NOMO-1 treated with DMSO at 0.1 percent for 48 hours (cell line): ENCODE results near the gene ZNF625.

Experiments
- DNase-seq: peaks from one replicate; lab custom pipeline; 2025; ENCODE audit not compliant: unreplicated experiment; lab: John Stamatoyannopoulos, UW

ZNF625 gene

DNA sequence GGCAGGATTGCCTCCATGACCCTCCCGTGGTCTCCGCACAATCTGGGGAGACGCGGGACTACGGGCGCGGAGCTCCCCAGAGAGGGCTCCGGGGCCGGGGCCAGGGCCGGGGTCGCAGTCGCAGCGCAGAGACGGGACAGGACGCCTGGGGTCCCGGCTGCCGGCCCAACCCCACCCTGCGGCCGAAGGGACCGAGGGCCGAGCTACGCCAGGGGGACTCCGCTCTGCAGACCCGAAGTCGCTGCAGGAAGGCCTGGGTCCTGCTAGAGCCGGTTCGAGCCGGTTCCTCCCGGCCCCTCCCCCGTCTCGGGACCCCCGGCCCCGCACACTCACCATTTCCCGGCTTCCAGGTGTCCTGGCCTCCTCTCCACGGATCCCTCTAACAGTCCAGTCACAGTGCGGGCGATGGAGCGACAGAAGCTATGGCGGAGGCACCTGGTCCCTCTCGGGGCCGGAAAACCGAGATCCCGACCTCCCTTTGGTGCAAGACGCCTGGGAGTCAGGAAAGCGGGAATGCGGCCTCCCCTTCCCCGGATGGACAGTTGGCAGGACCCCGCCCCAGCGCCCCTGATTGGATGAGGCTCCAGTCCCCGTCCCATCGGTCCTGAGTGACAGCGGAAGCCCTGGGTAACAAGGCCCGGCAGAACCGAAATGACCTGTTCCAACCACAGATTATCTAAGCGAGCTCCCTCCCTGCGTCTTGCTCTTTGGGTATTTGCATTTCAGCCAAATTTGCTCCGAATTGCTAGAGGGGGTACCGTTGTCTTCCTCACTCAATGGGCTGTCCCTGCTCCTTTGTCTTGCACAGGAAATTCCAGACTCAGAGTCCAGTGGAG lies at the start of gene ZNF625:
Gene ZNF625, minus strand, starts transcription at position 512 of the 836 bp plus-strand sequence. Its CDS starts 176 bp downstream, at position 336.
- no peak for DNase-seq

DNA sequence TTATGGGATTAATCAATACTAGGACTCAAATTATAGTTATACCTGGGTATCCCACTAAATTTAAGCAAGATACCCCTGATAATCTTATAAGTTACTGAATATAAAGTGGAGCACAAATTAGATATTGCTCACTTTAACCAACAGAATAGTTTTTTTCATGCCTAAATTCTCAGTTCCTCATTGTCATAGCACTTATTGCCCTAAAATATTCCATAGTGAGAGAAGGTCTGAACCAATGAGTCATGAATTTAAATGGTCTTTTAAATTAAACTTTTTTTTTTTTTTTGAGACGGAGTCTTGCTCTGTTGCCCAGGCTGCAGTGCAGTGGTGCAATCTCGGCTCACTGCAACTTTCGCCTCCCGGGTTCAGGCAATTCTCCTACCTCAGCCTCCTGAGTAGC lies 48.8 kb upstream of the ZNF625 start:
- no peak for DNase-seq

DNA sequence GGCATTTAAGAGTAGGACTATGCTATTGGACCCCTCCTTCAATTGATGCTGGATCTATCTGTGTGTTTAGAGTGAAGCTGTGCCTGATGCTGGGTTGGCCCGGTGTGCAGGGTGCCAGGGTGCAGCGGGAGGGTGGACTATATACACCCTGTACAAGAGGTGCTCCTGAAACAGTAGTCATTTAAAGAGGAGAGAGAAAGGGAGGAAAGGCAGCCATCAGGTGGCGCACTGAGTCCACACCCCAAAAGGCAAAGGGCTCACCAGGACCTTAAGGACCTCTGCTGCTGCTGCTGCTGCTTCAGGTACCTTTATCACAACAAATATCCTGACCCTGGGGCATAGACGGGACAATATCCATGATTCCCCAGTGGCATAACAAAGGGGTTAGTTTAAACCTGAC lies 45.7 kb upstream of the ZNF625 start:
- DNase-seq = no peak

DNA sequence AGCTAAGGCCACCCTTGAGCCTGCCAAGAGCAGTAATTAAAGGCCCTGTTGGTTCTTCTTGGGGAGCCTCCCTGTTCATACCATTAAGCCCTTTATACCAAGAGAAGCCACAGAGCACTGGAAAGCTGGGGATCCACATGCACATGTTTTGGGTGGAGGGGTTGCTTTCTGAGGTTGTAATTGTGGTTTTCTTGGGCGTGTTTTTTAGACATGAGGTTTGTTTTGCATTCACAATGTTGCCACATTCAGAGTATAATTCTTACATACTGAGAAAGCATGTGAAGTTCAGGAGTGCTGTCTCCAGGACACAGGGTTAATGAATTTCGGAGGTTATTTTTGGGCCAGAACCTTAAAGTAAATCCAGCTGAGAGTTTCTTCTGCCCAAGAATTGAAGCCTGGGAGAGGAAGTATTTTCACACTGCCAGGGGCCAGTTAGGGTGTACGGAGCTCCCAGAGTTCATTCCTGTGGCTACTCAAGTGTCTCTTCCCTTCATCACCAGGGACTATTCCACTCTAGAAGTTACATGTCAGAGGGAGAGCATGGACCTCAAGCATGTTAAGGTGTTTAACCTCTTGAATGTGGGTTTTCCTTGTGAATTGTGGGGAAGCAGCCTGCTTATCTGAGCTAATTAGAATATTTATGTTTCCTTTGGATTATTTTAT lies 43.4 kb upstream of the ZNF625 start:
- DNase-seq = no peak

DNA sequence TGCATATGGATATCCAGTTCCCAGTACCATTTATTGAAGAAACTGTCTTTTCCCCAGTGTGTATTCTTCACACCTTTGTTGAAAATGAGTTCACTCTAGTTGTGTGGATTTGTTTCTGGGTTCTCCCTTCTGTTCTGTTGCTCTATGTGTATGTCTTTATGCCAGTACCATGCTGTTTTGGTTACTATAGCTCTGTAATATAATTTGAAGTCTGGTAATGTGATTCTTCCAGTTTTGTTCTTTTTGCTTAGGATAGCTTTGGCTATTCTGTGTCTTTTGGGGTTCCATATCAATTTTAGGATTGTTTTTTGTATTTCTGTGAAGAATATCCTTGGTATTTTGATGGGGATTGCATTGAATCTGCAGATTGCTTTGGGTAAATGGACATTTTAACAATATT lies 41.6 kb upstream of the ZNF625 start:
- DNase-seq = no peak

DNA sequence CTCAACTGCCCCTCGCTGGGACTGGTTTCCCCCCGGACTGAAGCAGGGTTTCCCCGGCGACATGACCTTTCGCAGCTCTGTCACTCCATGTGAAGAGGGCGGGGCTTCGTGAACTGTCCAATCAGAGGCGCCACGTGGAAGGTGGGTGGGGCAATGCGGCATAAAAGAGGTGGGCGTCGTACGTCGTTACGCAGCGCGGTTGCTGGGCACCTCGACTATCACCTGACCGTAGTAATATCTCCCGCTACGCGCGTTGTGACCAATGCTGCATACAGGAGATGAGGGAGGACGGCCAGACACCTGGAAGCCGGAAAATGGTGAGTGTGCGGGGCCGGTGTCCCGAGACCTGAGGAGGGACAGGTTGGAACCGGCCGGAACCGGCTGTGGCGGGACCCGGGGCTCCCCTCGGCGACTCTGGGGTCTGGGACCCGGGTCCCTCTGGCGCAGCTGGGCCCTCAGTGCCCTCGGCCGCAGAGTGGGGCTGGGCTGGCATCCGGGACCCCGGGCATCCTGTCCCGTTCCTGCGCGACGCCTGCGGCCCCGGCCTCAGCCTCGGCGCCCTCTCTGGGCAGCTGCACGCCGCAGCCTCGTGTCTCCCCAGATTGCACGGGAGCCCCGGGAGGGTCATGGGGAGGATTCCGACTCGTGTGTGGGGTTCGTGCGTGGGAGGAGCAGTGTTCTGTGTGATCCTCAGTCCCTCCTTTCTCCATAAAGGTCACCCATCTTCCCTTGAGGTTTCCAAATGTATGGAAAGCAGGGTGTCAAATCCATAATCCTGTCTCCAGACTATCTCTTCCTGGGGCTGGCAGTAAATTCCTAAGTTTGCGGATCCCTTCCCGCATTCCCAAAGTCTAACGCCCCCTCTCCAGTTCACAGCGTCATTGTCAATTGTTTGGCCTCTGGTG lies 38.5 kb upstream of the ZNF625 start:
- no peak for DNase-seq

DNA sequence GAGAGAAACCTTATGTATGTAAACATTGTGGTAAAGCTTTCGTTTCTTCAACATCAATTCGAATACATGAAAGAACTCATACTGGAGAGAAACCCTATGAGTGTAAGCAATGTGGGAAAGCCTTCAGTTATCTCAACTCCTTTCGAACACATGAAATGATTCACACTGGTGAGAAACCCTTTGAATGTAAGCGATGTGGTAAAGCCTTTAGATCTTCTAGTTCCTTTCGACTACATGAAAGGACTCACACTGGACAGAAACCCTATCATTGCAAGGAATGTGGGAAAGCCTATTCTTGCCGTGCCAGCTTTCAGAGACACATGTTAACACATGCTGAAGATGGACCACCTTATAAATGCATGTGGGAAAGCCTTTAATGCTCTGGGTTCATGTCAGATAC lies 31.1 kb upstream of the ZNF625 start:
- no peak for DNase-seq

DNA sequence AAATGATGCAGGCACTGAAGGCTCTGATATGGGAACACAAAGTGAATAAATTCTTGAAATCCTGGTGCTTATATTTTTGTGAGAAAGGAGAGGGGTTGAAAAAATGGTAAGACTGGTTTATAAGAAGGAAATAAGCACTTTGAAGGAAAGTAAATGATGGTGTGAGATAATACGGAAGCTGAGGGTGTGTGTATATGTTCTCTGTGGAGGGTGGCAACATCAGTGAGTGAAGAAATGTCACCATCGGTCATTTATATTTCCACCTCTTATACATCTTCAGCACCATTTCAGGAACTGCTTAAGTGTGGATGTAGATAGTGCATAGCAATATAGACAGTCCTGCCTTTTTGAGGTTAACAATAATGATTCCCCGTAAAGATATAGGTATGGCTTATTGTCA lies 23.8 kb upstream of the ZNF625 start:
- no peak for DNase-seq

DNA sequence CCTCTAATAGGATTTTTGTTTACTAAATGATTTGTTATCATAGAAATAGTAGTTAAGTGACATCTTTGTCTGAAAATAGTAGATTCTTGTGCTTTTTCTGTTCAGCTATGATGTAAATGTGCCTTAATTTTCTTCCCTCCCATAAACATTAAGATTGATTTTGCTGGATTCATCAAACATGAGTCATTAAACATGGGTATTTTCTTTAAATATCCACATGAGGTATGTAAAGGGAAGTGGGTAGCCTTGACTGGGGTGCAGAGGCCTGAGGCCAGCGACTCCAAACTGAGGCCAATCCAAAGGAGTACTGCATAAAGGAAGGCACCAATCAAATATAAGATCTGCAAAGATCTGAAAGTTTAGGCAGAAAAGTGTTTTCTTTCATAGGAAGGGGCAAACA lies 10.1 kb upstream of the ZNF625 start:
- DNase-seq = no peak

DNA sequence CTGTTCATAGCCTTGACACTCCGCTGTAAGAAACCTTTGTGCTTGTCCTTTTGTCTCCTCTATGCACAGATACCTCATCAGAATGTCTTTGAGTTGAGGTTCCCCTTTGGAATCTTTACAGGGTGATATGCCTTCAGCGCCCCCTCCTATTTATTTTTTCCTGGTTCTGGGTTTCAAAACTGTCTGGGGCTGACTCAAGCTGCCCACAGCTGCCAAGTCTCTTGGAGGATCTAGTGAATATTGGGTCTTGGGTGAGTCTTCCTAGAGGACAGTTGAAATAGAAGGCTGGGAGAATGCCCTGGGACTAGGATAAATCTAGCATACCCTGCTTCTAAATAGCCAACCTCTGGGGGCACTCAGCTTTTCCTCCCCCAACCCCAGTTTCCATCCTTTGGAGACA lies 7.3 kb upstream of the ZNF625 start:
- DNase-seq = no peak

DNA sequence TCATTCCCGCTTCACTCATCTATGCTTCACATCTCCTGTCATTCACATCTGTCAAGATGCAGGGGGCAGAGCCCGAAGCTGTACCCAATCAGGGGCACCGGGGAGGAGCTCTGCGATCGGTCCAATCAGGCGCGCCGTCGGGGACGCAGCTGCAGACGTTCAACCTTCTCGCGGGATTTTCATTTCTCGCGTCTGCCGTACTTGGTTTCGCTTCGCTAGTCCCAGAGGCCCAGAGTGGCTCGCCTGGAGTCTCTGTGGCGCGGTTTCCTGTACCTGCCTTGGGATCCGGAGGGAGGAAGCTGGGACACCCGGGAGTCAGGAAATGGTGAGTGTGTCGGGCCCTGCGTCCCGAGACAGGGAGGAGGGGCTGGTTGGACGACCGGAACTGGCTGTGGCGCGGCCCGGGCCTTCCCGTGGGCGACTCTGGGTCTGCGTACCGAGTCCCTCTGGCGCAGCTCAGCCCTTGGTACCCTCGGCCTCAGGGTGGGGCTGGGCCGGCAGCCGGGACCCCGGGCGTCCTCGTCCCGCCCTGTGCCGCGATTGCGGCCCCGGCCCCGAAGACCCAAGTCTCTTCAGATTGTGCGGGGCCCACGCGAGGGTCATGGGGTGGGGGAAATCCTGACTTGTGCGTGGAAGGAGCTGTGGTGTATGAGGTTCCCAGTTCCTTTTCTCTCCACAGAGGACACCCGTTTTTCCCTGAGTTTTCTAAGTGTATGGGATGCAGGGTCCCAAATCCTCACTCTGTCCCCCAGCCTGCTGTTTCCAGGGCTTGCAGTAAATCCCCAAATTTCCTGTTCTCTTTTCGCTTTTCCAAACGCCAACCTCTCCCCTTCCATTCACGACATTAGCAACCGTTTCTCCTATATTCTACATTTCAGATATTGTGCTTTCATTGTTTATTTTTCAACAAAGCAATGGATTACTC lies 6.6 kb upstream of the ZNF625 start, which contains the start of gene ZNF136:
Gene ZNF136, plus strand, starts transcription at position 215 of the 925 bp plus-strand sequence. Its CDS starts 108 bp downstream, at position 323.
- peak; percentile 92 for DNase-seq

DNA sequence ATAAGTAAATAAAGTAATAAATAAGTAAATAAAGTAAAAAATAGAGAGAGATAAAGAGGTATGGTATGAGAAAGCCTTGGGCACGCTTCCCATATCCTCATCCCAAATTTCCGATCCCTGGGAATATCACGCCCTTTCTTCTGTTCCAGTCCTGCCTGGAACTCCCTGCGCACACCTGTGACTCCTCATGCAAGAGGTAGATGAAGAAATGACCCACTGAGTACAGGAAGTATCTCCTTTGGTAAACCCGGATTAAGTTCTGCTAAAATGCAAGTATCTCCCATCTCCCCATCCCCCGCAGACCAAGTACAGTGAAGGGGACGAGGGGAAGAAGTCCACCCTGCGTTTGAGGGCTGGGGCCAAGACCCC lies 6.0 kb upstream of the ZNF625 start:
- DNase-seq = no peak

DNA sequence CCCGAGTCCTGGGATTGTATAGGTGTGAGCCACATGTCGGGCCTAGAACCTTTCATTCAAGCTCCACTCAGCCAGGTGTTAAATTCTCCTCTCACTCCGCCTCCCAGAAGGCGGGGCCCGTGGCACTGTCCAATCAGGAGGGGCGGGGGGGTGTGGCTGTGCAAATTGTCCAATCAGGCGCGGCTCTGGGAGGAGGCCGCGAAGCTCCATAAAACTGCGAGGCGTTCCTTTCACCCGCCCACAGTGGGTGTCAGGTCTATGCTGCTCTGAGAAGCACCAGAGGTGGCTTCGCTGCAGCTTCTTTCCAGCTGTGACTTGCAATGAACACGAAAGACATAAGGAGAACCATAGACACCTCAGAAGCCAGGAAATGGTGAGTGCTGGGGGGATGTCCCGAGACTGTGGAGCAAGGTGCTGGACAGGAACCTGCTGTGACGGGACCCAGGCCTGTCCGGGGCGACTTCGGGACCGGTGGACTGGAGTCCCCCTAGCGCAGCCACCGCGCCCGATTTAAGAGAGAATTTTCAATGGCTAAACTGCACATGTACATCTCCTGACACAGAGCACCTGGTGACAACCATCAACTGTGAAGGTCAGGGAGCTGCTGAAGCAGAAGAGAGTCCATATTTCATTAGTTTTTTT lies 3.4 kb upstream of the ZNF625 start:
- DNase-seq = no peak

DNA sequence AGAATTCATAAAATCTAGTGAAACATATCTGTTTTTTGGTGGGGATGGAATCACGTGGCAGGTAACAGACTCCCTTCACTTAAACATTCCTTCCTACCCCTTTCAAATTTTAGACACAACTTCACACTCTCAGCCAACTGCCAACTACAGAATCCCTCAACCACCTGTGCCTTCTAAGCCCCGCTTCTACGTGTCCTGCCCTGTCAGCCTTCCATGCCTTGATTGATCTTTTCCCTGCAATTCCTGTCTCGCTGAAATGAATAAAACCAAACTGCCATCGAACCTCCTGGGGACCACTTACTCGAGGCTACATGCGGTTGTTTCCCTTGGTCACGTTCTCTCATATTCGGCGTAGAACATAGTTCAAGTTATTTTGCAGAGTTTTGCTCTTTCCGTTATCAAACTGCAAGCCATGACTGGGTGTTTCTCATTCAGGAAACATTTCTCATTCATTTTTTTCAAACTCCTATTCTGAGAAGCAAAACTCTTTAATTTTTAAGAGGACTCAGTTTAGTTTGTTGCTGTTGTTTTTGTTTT lies 1.1 kb downstream of the ZNF625 start:
- DNase-seq = no peak

DNA sequence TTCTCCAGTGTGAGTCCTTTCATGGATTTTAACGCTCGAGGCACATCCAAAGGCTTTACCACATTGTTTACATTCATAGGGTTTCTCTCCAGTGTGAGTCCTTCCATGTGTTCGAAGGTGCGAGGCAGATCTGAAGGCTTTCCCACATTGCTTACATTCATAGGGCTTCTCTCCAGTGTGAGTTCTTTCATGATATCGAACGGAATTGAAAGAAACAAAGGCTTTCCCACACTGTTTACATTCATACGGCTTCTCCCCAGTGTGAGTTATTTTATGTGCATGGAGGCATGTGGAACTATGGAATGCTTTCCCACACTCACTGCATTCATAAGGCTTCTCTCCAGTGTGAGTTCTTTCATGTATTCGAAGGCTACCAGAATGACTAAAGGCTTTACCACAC lies 11.2 kb downstream of the ZNF625 start:
- DNase-seq = no peak

DNA sequence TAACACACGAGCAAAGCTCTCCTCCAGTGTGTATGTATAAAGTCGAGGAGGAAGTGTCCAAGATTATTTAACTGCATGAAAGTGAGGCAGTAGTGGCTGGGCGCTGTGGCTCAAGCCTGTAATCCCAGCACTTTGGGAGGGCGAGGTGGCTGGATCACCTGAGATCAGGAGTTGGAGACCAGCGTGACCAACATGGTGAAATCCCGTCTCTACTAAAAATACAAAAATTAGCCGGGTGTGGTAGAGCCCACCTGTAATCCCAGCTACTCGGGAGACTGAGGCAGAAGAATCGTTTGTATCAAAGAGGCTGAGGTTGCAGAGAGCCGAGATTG lies 15.2 kb downstream of the ZNF625 start:
- no peak for DNase-seq

DNA sequence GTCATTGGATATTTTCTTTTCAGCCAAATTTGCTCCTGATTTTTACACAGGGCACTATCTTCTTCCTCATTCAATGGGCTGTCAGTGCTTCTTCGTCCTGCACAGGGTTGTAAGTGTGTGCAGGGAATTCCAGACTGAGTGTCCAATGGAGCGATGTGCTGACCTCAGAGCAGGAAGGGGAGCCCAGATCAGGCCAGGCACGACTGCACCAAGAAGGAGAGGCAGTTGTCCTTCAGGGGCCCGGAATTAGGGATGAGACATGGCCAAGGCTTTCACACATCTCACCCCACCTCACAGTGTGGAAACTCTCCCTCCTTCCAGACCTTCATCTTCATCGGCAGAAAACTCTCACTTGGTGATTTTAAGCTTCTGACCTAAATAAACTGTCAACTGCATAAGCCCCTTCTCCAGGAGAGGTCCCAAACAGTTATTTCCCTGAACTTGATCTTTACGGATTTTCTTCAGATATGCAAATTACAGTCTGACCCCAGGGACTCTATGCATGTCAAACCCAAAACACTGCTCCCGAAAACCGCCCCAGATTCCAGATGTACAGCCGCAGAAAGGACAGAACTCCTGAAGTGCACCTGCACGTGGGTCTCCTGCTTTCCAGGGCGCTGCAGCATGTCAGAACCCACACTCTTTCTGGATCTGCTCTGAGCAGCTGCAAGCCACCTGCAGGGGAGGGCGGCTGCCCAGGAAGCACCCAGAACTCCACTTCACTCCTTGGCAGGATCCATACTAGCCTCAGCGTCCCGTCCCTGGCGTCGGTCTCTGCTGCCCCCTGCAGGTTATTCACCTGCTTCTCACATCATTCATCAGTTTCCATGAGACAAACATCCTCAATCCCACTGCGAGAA lies 15.8 kb downstream of the ZNF625 start:
- DNase-seq = peak; percentile 85

DNA sequence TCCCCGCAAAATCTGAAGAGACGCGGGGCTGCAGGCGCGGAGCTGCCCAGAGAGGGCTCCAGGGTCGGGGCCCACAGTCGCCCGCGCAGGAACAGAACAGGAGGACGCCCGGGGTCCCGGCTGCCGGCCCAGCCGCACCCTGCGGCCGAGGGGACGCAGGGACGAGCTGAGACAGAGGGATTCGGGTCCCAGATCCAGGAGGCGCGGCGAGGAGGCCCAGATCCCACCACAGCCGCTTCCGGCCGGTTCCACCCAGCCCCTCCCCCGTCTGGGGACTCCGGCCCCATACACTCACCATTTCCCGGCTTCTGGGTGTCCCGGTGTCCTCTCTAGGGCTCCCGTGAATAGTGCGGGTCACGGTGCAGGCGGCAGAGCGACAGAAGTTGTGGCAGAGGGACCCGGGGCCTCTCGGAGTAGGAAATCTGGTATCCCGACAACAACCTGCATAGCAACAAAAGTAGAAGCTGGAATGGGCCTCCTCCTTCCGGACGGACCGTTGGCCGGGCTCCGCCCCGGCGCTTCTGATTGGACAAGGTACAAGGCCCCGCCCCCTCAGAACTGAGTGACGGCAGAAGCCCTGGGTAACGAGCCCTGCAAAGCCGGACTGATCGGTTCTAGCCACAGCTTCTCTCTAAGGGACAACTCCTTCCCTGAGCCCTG lies 16.5 kb downstream of the ZNF625 start, which contains the start of gene ZNF20:
Gene ZNF20, minus strand, starts transcription at position 466 of the 660 bp plus-strand sequence. Its CDS starts 168 bp downstream, at position 298.
- peak; percentile 92 for DNase-seq
